T-helper 17 cell (primary cell): Measurements from ENCODE around the gene TUB. TPM values are rescaled to one million over a fixed set of nuclear protein-coding genes. Genes with fewer than 3 reads are reported as not detected.

Experiments
- ATAC-seq: fragments of 150-1000 bp; cut with Tn5 transposase; 2 replicates; pipeline ENCODE4 v1.10.0; 2021; ENCODE audit warnings: mild to moderate bottlenecking, moderate library complexity
- DNase-seq, 3 donors: peaks; one replicate each; pipeline versions ENCODE4 v3.0.0 to v3.0.0-alpha.2; 2020 to 2021
- H3K9me3 ChIP-seq: one replicate; pipeline ENCODE4 v1.7.0; 2013; ENCODE audit warnings: low read length, mild to moderate bottlenecking; ENCODE audit not compliant: control insufficient read depth, poor library complexity, severe bottlenecking
- H3K27ac Mint-ChIP-seq: one replicate; pipeline ENCODE4 v1.8.0; 2022; ENCODE audit warnings: mild to moderate bottlenecking, moderate library complexity, mixed read lengths
- H3K27me3 Mint-ChIP-seq: one replicate; pipeline ENCODE4 v1.8.0; 2022; ENCODE audit warnings: mixed read lengths
- H3K36me3 Mint-ChIP-seq: one replicate; pipeline ENCODE4 v1.8.0; 2022; ENCODE audit warnings: low read depth, mixed read lengths
- H3K4me1 Mint-ChIP-seq: one replicate; pipeline ENCODE4 v1.8.0; 2022; ENCODE audit warnings: mild to moderate bottlenecking, mixed read lengths
- H3K4me3 Mint-ChIP-seq: one replicate; pipeline ENCODE4 v1.8.0; 2022; ENCODE audit warnings: mild to moderate bottlenecking, moderate library complexity, mixed read lengths
- total RNA-seq, 4 donors: library from RNA in 2 of 4; stranded (reverse) in 2 of 4; gene quantifications; one replicate each; pipeline ENCODE4 v1.2.3 and lab custom pipeline; 2022 to 2026

Gene TUB
- total RNA-seq (under 1 TPM; 0.37 to 0.72 TPM), total RNA-seq (lab: John Stamatoyannopoulos, UW) (1.4 to 3.5 reads per million in 2 donors)

GRCh38 chr11:8080674-8081590 lies at the start of gene TUB:
TSS of gene TUB (plus strand) at chr11:8081211. CDS start at chr11:8081511, 300 bp downstream.
- peaks cover 53% of the 10 kb centered on the region for H3K27me3 Mint-ChIP-seq

DNA sequence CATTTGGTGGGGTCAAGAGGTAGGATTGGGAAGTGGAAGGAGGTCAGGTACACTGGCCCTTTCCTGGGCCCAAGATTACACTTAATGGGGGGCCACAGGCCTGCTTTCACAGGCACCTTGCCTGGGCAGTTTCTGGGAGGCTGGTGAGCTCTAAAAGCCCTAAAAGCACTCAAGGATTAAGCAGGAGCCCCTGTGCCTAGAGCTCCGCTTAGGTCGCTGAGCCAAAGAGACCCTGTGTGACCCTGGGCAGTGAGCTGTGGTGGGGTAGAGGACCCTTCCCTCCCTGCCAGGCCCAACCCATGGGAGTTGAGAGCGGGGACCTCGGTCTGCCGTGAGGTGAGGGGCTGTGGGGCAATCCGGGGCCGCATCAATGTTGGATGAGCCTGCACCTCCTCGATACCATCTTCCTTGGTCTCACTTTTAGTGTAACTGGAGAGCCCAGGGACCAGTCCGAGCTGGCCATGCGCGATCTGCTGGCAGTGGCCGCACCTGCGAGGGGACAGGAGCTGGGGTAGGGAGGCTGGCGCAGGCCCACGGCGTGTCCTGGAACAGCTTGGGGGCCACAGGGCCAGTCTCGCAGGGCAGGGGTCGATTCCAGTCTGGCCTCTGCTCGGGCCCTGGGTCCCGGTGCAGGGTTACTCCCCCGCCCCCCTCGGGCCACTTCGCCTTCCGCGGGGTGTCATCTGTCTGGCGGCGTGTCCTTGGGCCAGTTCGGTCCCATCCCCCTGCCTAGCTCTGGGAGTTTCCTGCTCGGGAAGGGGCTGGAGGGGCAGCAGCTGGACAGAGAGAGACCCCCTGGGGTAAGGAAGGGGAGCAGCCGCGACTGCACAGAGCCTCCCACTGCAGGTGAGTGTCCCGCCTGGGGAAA lies 49.5 kb upstream of the TUB start:
- no peak overlapping the region for H3K4me3 Mint-ChIP-seq
- H3K9me3 ChIP-seq = no peaks in the 10 kb centered on the region
- peaks cover 38% of the 10 kb centered on the region for H3K27me3 Mint-ChIP-seq
- no peak for ATAC-seq
- H3K36me3 Mint-ChIP-seq = peaks cover 2% of the 10 kb centered on the region
- no peak for DNase-seq
- peaks cover 16% of the 10 kb centered on the region for H3K4me1 Mint-ChIP-seq
- no peak overlapping the region for H3K27ac Mint-ChIP-seq

More at GRCh38 chr11:8080674-8081590, at the start of gene TUB:
- no peak for DNase-seq
- H3K4me1 Mint-ChIP-seq = no peaks in the 10 kb centered on the region
- H3K36me3 Mint-ChIP-seq = peaks cover 2% of the 10 kb centered on the region
- no peaks in the 10 kb centered on the region for H3K9me3 ChIP-seq
- no peak within 1 kb of the TSS for H3K27ac Mint-ChIP-seq
- peak within 1 kb of the TSS; percentile 84 for H3K4me3 Mint-ChIP-seq
- peak; percentile 55 for ATAC-seq

GRCh38 chr11:8032122-8032521 lies 48.9 kb upstream of the TUB start:
- H3K4me3 Mint-ChIP-seq = no peak overlapping the region
- ATAC-seq (no peak), DNase-seq (no peak)
- H3K27ac Mint-ChIP-seq = peak overlapping the region; percentile 83
- no peaks in the 10 kb centered on the region for H3K9me3 ChIP-seq
- peaks cover 38% of the 10 kb centered on the region for H3K27me3 Mint-ChIP-seq
- H3K4me1 Mint-ChIP-seq = peaks cover 16% of the 10 kb centered on the region
- peaks cover 2% of the 10 kb centered on the region for H3K36me3 Mint-ChIP-seq

DNA sequence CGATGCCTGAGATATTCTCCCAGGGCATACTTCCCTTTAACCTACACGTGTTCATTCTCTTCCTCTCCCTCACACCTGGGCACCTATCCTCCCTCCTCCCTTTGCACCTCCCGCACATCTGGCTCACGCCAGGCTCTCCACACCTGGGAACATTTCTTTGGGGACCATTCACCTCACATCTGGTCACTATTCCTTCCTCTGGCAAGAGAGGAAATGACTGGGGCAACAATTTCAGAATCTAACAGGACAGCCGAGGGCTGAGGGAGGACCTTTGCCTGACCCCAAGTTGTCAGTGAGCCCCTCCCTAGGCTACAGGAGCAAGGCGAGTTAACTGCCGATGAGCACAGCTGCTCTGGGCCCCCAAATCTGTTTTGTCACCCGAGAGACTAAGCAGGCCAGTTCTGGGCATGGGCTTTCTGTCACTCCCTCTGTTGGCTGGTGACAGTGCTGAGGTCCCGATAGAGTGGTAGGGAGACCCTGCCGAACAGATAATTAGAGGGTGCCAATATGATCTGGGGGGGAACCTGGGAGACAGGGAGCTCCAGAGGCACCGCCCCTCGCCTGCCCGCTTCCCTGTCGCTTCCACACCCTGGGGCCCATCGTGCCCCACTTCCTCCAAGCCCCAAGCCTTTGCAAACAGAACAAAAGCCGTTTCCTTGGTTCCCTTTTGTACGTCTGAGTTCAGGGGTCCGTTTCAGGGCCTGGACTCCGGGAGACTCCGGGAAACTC lies 48.3 kb upstream of the TUB start:
- Mint-ChIP-seq H3K27ac (peak overlapping the region; percentile 83), H3K36me3 (peaks cover 2% of the 10 kb centered on the region), H3K4me1 (peaks cover 16% of the 10 kb centered on the region), H3K27me3 (peaks cover 38% of the 10 kb centered on the region), H3K4me3 (peak overlapping the region; percentile 67)
- ATAC-seq = peak; percentile 7
- no peak for DNase-seq
- no peaks in the 10 kb centered on the region for H3K9me3 ChIP-seq

DNA sequence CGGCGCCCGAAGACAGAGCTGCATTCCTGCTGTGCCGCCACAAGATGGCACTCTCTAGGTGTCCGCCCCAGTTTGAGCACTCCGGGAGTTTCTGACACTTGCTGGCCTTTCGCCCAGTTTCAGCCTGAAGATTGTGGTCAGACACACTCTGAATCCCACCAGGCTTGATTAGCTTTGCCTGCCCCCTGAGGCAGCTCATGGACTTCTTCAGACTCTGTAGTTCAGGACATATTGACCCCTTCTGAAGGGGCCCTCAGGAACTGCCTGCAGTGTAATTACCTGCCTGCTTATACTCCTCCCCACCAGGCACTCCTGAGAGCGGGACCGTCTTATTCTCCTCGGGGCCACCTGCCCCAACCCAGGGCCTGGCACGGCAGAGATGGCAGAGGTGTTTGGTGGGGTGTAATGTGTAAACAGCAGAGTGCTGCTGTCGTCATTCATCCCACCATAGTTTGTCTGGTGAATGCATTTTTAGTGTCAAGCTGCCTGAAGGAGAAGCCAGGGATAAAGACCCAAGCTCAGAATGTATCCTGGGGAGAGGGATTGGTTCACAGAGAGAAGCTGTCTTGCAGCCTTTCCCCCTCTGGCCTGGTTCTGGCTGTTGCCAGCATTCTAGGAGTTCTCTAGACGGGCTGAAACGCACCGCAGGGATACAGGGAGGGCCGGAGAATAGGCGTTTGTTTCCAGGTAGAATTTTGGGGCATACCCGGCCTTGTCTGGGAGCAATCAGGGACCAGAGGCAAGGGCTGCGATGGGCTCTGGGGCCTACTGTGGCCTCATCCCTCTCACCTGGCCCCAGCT lies 47.5 kb upstream of the TUB start:
- Mint-ChIP-seq H3K36me3 (peaks cover 6% of the 10 kb centered on the region), H3K4me1 (peaks cover 18% of the 10 kb centered on the region), H3K27me3 (peaks cover 38% of the 10 kb centered on the region), H3K27ac (peak overlapping the region; percentile 83), H3K4me3 (peak overlapping the region; percentile 67)
- H3K9me3 ChIP-seq = no peaks in the 10 kb centered on the region
- ATAC-seq (peak; percentile 87), DNase-seq (peak; percentile 28 to 45 (median 36))

DNA sequence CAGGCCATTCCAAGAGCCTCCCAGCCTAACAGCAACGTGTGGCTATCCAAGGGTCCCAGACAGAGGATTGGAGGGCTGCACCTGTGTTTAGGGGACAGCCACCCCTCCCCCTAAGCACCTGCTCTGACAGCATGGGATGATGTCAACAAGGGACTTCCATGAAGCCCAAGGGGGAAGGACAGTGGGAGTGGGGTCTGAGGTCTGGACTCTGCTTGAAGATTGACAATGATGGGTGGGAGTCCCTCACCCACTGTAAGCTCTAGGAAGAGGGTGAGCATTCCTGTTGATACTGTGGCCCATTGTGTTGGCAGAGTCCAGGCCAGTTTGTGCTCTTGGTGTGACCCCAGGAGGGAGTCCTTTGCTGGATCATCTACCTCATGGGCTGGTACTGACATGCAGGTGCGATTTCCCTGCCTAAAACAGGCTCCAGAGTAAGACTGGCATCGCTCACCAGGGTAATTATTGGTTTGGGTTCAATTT lies 46.9 kb upstream of the TUB start:
- Mint-ChIP-seq H3K27ac (no peak overlapping the region), H3K4me1 (peaks cover 18% of the 10 kb centered on the region), H3K27me3 (peaks cover 38% of the 10 kb centered on the region), H3K4me3 (no peak overlapping the region), H3K36me3 (peaks cover 6% of the 10 kb centered on the region)
- ATAC-seq (no peak), DNase-seq (no peak)
- H3K9me3 ChIP-seq = no peaks in the 10 kb centered on the region

DNA sequence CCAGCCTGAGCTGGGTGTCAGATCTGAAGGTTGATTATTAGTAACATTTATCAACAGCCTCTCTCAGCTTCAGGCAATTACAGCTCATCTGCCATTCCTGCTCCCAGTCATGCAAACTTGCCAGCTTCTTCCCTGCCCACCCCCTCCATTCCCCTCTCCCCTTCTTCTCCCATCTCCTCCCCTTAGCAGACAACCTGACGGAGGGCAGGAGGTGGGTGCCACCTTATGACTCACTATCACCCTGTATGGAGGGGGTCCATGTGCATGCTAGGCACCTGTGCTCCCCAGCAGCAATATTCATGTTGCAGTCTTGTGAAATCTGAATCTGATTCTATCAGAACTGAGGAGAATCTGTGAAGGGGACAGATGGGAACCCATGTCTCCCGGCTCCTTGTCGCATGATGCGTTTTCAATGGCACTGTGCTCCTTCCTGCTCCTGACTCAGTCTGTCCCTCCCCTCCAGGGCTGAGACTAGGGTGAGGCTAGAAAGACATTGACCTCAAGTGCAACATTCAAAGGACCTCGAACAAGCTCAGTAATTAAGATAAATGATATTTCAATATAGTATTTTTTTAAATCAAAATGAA lies 46.3 kb upstream of the TUB start:
- H3K36me3 Mint-ChIP-seq = peaks cover 6% of the 10 kb centered on the region
- no peak overlapping the region for H3K27ac Mint-ChIP-seq
- DNase-seq (no peak), ATAC-seq (no peak)
- no peak overlapping the region for H3K4me3 Mint-ChIP-seq
- H3K27me3 Mint-ChIP-seq = peaks cover 35% of the 10 kb centered on the region
- no peaks in the 10 kb centered on the region for H3K9me3 ChIP-seq
- H3K4me1 Mint-ChIP-seq = peaks cover 18% of the 10 kb centered on the region

DNA sequence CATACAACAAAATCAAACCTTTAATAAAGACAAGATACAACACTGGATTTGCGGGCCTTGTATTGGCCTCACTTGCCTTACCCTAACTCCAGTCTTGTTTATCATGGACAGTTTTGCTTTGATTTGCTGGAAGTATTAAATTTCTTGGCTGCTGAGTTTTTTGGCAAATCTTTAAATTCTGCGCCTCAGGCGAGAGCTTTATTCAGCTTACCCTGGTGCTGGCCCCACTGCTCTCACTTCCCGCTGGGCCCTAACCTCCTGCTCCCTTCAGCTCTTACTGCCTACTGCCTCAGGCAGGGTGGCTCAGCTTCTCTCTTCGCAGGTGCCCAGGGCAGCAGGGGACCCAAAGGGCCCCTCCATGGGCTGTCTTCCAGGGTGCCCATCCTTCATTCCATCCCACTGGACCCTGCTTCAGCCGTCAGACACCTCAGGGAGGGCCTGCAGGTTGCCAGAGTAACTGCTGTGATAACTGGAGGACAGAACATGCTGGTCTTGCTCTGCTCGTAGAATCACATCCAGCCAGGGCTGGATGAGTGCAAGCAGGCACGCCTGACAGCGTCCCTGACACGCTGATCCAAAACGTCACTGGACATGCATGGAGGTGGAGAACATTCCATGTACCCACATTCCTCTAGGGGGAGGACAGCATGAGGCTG lies 45.7 kb upstream of the TUB start:
- no peak for DNase-seq
- no peak for ATAC-seq
- H3K27me3 Mint-ChIP-seq = peaks cover 29% of the 10 kb centered on the region
- H3K4me3 Mint-ChIP-seq = no peak overlapping the region
- no peaks in the 10 kb centered on the region for H3K9me3 ChIP-seq
- H3K4me1 Mint-ChIP-seq = peaks cover 18% of the 10 kb centered on the region
- H3K27ac Mint-ChIP-seq = no peak overlapping the region
- peaks cover 6% of the 10 kb centered on the region for H3K36me3 Mint-ChIP-seq

GRCh38 chr11:8036002-8036802 lies 44.8 kb upstream of the TUB start:
- no peak overlapping the region for H3K4me3 Mint-ChIP-seq

GRCh38 chr11:8036986-8037385 lies 44.0 kb upstream of the TUB start:
- peaks cover 18% of the 10 kb centered on the region for H3K4me1 Mint-ChIP-seq
- H3K4me3 Mint-ChIP-seq = no peak overlapping the region
- ATAC-seq (no peak), DNase-seq (no peak)
- H3K27me3 Mint-ChIP-seq = peaks cover 20% of the 10 kb centered on the region
- H3K36me3 Mint-ChIP-seq = peaks cover 9% of the 10 kb centered on the region
- no peaks in the 10 kb centered on the region for H3K9me3 ChIP-seq
- H3K27ac Mint-ChIP-seq = no peak overlapping the region

More at GRCh38 chr11:8036002-8036802, 44.8 kb upstream of the TUB start:
- H3K27me3 Mint-ChIP-seq = peaks cover 20% of the 10 kb centered on the region
- peaks cover 18% of the 10 kb centered on the region for H3K4me1 Mint-ChIP-seq
- ATAC-seq (no peak), DNase-seq (no peak)
- no peak overlapping the region for H3K27ac Mint-ChIP-seq
- H3K36me3 Mint-ChIP-seq = peaks cover 6% of the 10 kb centered on the region
- H3K9me3 ChIP-seq = no peaks in the 10 kb centered on the region

DNA sequence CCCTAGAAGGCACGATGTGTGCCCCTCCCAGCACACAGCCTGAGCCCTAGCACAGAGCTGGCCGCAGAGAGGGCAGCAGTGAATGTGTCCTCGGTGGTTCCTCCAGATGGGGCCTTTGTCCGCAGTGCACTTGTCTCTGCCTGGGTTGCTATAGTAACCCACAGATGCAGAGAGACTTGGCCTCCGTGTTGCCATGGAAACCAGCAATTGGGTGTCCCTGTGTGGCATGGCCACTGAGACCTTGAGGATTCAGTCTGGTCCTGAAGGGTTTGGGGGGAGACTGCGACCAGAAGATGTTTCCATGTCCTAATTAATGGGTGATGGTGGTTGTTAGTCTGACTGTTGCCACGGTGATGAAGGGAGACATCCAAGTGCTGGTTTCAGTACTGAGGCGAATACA lies 42.6 kb upstream of the TUB start:
- peaks cover 10% of the 10 kb centered on the region for H3K4me1 Mint-ChIP-seq
- H3K27me3 Mint-ChIP-seq = peaks cover 7% of the 10 kb centered on the region
- peak overlapping the region; percentile 11 for H3K27ac Mint-ChIP-seq
- H3K4me3 Mint-ChIP-seq = no peak overlapping the region
- H3K9me3 ChIP-seq = no peaks in the 10 kb centered on the region
- no peak for DNase-seq
- ATAC-seq = no peak
- peaks cover 7% of the 10 kb centered on the region for H3K36me3 Mint-ChIP-seq
